K562 (cell line): ENCODE data around the gene GRM5. TPM values are rescaled to one million over a fixed set of nuclear protein-coding genes. Genes with fewer than 3 reads are reported as not detected.

Experiments
- ATAC-seq: fragments of 200-7000 bp; cut with Tn5 transposase; 3 replicates; pipeline ENCODE4 v1.9.1; 2020; ENCODE audit warnings: moderate library complexity
- BruUV-seq: library from RNA; stranded (reverse); fragments of 400-500 nt; replicated peaks from 2 replicates; lab custom pipeline; 2021; lab: Mats Ljungman, UMichigan
- CTCF ChIA-PET: fragments of 300-600 bp; formaldehyde crosslinking; extraction: SDS; loops from one replicate; lab custom pipeline; 2021; ENCODE audit warnings: low intra/inter-chr PET ratio; lab: Yijun Ruan, JAX
- POLR2A ChIA-PET: fragments of 300-600, 350-650 bp; sonication (Branson Sonifier 250); formaldehyde crosslinking; extraction: SDS; loops from one replicate; lab custom pipeline; 2021; ENCODE audit warnings: antibody characterized with exemption, inconsistent platforms; lab: Yijun Ruan, JAX
- DNase-seq, 4 experiments: peaks; one replicate each; pipeline versions ENCODE4 v3.0.0 to v3.0.0-alpha.2; 2011 to 2018; ENCODE audit warnings: low spot score in 3 of 4, mixed read lengths in 3 of 4; ENCODE audit errors: extremely low read depth in 1 of 4
- FAIRE-seq: peaks from 2 replicates; lab custom pipeline; 2011; peaks lifted over from hg19 to GRCh38; lab: Jason Lieb, UNC
- H2AFZ ChIP-seq: 2 replicates; pipeline ENCODE4 v1.6.0; 2011; ENCODE audit warnings: low read depth, low read length, control low read depth, inconsistent platforms
- H3K27ac ChIP-seq: fragments of 200-600 bp; 3 replicates; pipeline ENCODE4 v1.8.0; 2011; ENCODE audit warnings: low read depth, mild to moderate bottlenecking, control low read depth, inconsistent platforms, low read length, moderate library complexity, mixed read lengths; ENCODE audit errors: extremely low read depth
- H3K27me3 ChIP-seq, 2 experiments: fragments of 300-600 bp in 1 of 2; 2 replicates in 1 of 2; 3 replicates in 1 of 2; pipeline versions ENCODE4 v1.6.0 to v1.8.0; 2011; ENCODE audit warnings: inconsistent platforms in 2 of 2, low read length in 2 of 2, mild to moderate bottlenecking in 1 of 2, mixed read lengths in 1 of 2, moderate library complexity in 1 of 2; ENCODE audit not compliant: control insufficient read depth in 2 of 2, insufficient read depth in 2 of 2
- H3K36me3 ChIP-seq: fragments of 300-600 bp; 3 replicates; pipeline ENCODE4 v1.8.0; 2011; ENCODE audit warnings: mild to moderate bottlenecking, low read length, inconsistent platforms; ENCODE audit not compliant: control insufficient read depth, insufficient read depth
- H3K4me1 ChIP-seq, 2 experiments: fragments of 200-600 bp in 1 of 2; replicated peaks in 1 of 2; 2 replicates in 1 of 2; 3 replicates in 1 of 2; pipeline versions ENCODE4 v1.5.1 to v1.8.0; 2011; ENCODE audit warnings: inconsistent platforms in 2 of 2, low read length in 2 of 2, mild to moderate bottlenecking in 1 of 2, mixed read lengths in 1 of 2, moderate library complexity in 1 of 2; ENCODE audit not compliant: control insufficient read depth in 2 of 2, insufficient read depth in 2 of 2
- H3K4me2 ChIP-seq: 2 replicates; pipeline ENCODE4 v1.6.1; 2011; ENCODE audit warnings: low read length, control low read depth, inconsistent platforms, mixed read lengths; ENCODE audit not compliant: insufficient read depth
- H3K4me3 ChIP-seq: fragments of 200-600 bp; sonication (generic), shearing (Covaris generic); 2 replicates; pipeline ENCODE4 v1.5.1; 2016; ENCODE audit warnings: control low read depth, inconsistent platforms
- H3K79me2 ChIP-seq: fragments of 200-600 bp; 3 replicates; pipeline ENCODE4 v1.8.0; 2011; ENCODE audit warnings: low read length, inconsistent platforms; ENCODE audit not compliant: control insufficient read depth, insufficient read depth
- H3K9ac ChIP-seq, 2 experiments: 2 replicates each; pipeline versions ENCODE4 v1.6.0 to v1.6.1; 2011; ENCODE audit warnings: low read depth in 2 of 2, low read length in 2 of 2, control low read depth in 1 of 2, inconsistent platforms in 1 of 2, mild to moderate bottlenecking in 1 of 2, mixed read lengths in 1 of 2; ENCODE audit not compliant: insufficient read depth in 1 of 2
- H3K9me1 ChIP-seq: one replicate; pipeline ENCODE4 v1.6.0; 2011; ENCODE audit warnings: inconsistent platforms, mild to moderate bottlenecking, low read length, moderate library complexity; ENCODE audit not compliant: control insufficient read depth, insufficient read depth
- H3K9me3 ChIP-seq: replicated peaks from 2 replicates; pipeline ENCODE4 v1.5.1; 2011; ENCODE audit warnings: low read depth, low read length, inconsistent platforms; ENCODE audit not compliant: control insufficient read depth, insufficient read depth
- H4K20me1 ChIP-seq: replicated peaks from 2 replicates; pipeline ENCODE4 v1.6.1; 2011; ENCODE audit warnings: low read length, inconsistent platforms, mixed read lengths; ENCODE audit not compliant: control insufficient read depth, insufficient read depth
- ASH1L ChIP-seq: fragments of 450-650 bp; IDR thresholded peaks from 2 replicates; pipeline ENCODE4 v1.6.1; 2018; ENCODE audit warnings: borderline replicate concordance, mild to moderate bottlenecking, low read depth; ENCODE audit not compliant: partially characterized antibody
- MYBL2 ChIP-seq, 2 experiments: fragments of 450-650 bp in 1 of 2; sonication (generic) in 1 of 2; formaldehyde crosslinking in 1 of 2; IDR thresholded peaks; 2 replicates each; pipeline versions ENCODE4 v1.6.1 to v1.8.1; 2017 to 2022; ENCODE audit warnings: borderline replicate concordance in 1 of 2, inconsistent platforms in 1 of 2, low read depth in 1 of 2, mild to moderate bottlenecking in 1 of 2, missing genetic modification reagents in 1 of 2, moderate library complexity in 1 of 2
- ZNF232 ChIP-seq: sonication (generic); formaldehyde crosslinking; IDR thresholded peaks from 2 replicates; pipeline ENCODE4 v1.8.0; 2022; ENCODE audit warnings: mild to moderate bottlenecking, missing genetic modification reagents
- ZNF740 ChIP-seq, 3 experiments: fragments of 200-800 bp in 1 of 3; sonication (Bioruptor generic) in 1 of 3; sonication (generic) in 1 of 3; formaldehyde crosslinking in 1 of 3; IDR thresholded peaks; 2 replicates each; pipeline versions ENCODE4 v1.6.1 to v1.8.0; 2016 to 2022; ENCODE audit warnings: mild to moderate bottlenecking in 2 of 3, missing compliant biosample characterization in 2 of 3, missing genetic modification characterization in 2 of 3, missing genetic modification reagents in 1 of 3
- WGBS: fragments of 100-300 bp; shearing (Covaris generic); methylation state at CpG from one replicate; pipeline ENCODE4 v1.1.6; 2016; ENCODE audit warnings: low coverage, mixed read lengths; ENCODE audit not compliant: insufficient coverage; ENCODE audit errors: missing lambda C conversion rate; 5-methylcytosine and 5-hydroxymethylcytosine counted together
- in situ Hi-C: fragments of 300-500 bp; cut with MboI; formaldehyde crosslinking; loops from 4 replicates; pipeline ENCODE4 v1.15.0; 2018; ENCODE audit warnings: inconsistent platforms, mixed read lengths
- intact Hi-C: fragments of 100-400 bp; cut with micrococcal nuclease; formaldehyde crosslinking; loops from 2 replicates; pipeline ENCODE4 v1.14.2; 2022
- polyA plus RNA-seq, 8 experiments: library from polyadenylated mRNA; depleted of rRNA in 4 of 8; stranded (reverse) in 5 of 8; unstranded in 3 of 8; fragments of >200 nt; fragmentation: Nextera tagmentation in 2 of 8; fragmentation: Illumina TruSeq in 1 of 8; extraction: Ambion mirVana in 2 of 8; extraction: Trizol in 1 of 8; gene quantifications; 2 replicates each; pipeline versions ENCODE4 v1.2.1 to v1.2.3, GENCODE V29; 2011 to 2014; ENCODE audit warnings: inconsistent platforms in 1 of 8, missing spikeins in 1 of 8
- total RNA-seq, 7 experiments: library from RNA; depleted of rRNA in 6 of 7; stranded (reverse); fragments of >200 nt in 6 of 7; fragmentation: Illumina TruSeq in 2 of 7; extraction: Trizol in 2 of 7; gene quantifications; 2 replicates each; pipeline versions ENCODE4 v1.2.1 to v1.2.3, GENCODE V29; 2011 to 2021; ENCODE audit warnings: low replicate concordance in 1 of 7
- TF ChIP-seq, protein P1 (sequence below), 2 experiments: IDR thresholded peaks; 2 replicates each; pipeline ENCODE4 v1.6.1; 2011; ENCODE audit warnings: borderline replicate concordance in 1 of 2, control low read depth in 1 of 2, low read depth in 1 of 2, low read length in 1 of 2, mild to moderate bottlenecking in 1 of 2, mixed read lengths in 1 of 2, moderate library complexity in 1 of 2; ENCODE audit not compliant: insufficient read depth in 1 of 2, insufficient read length in 1 of 2, poor library complexity in 1 of 2, severe bottlenecking in 1 of 2; ENCODE audit errors: extremely low read depth in 1 of 2

The GRM5 gene
- total and polyA plus RNA-seq, 9 of the 15 experiments (the other 6 are each of a cell fraction or from before 2014, with no cell fraction given), result not detected

- TF ChIP-seq ASH1L (no peak), ZNF740 (CRISPR knock-in tag; IDR thresholded peaks at IDR 0.05) (no peak), ZNF740 (tag; IDR thresholded peaks at IDR 0.05) (no peak), ZNF232 (CRISPR knock-in tag) (no peak)
Measured at GRCh38 chr11:88511006-88511405, 554.8 kb downstream of the GRM5 start (continued).

DNA sequence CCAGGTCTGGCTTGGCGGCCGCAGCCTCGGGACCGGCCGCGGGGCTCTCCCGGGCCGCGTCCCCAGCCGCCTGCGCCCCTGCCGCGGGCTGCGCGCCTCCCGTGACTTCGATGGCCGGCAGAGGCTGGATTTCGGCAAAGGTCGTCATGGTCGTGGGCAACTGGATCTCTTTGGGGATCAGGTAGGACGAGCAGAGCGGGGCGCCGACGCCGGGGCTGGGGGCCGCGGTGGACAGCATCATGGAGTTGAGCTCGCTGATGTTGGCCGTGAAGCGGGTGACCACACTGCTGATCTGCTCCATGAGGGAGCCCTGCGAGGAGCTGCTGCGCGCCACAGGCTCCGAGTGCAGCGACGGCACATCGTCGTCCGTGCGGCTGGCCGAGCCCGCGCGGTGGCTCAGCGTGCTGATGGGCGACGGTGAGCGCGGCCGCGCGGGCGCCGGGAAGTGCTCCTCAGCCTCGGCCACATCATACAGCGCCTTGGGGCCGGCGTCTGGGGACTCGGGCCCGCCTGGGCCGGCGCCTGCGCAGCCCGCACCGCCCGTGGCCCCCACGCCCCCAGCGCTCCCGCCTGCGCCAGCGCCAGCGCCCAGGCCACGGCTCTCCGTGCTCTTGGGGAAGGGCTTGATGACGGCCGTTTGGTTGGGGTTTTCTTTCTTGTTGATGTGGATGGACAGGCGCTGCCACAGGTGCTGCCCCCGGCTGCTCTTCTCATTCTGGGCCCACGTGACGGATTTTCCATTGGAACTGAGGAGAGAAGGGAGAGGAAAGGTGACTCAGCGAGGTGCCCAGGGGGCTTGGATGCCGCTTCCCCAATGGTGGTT is 556.8 kb downstream of the GRM5 start:
- H3K36me3 ChIP-seq, result no peaks in the 10 kb centered on the region
- in situ Hi-C loops, result no loop called here
- TF ChIP-seq, protein P1, sequence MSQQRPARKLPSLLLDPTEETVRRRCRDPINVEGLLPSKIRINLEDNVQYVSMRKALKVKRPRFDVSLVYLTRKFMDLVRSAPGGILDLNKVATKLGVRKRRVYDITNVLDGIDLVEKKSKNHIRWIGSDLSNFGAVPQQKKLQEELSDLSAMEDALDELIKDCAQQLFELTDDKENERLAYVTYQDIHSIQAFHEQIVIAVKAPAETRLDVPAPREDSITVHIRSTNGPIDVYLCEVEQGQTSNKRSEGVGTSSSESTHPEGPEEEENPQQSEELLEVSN (IDR thresholded peaks at IDR 0.05; ENCODE audit: borderline replicate concordance in 1 of 2, extremely low read depth in 1 of 2, insufficient read depth in 1 of 2, insufficient read length in 1 of 2, low read depth in 1 of 2, low read length in 1 of 2, poor library complexity in 1 of 2, severe bottlenecking in 1 of 2), result peak in 1 of 2 experiments; percentile 73
- no peak for TF ChIP-seq MYBL2 (IDR thresholded peaks at IDR 0.05; ENCODE audit: low read depth)
- TF ChIP-seq MYBL2 (CRISPR knock-in tag; IDR thresholded peaks at IDR 0.05; ENCODE audit: borderline replicate concordance), result no peak

More for the DNA sequence above, 556.8 kb downstream of the GRM5 start:
- ATAC-seq (peak; percentile 75), FAIRE-seq (no peak), DNase-seq (peak in 1 of 4 experiments; percentile 16)
- H3K9ac ChIP-seq, result peak overlapping the region in 1 of 2 experiments; percentile 64; a peak in 1 of 4 replicates
- H3K79me2 ChIP-seq, result no peaks in the 10 kb centered on the region
- POLR2A ChIA-PET, result interaction anchor here (1.5 kb wide), 1 partner anchor 9 kb away, joined by 4 read pairs; no protein-coding TSS in a partner anchor
- no peaks in the 10 kb centered on the region for H4K20me1 ChIP-seq
- WGBS, result 11% methylated on average over 52 of the region's 84 CpGs
- peak overlapping the region; percentile 27; the same call in 1 of the 2 replicates for H3K4me2 ChIP-seq
- no peaks in the 10 kb centered on the region for H3K9me3 ChIP-seq
- H3K4me1 ChIP-seq, result peaks cover 0 to 10% of the 10 kb centered on the region in 2 experiments; a peak in 2 of 5 replicates
- no peak overlapping the region for H3K4me3 ChIP-seq
- no TSS peak for BruUV-seq
- H3K27ac ChIP-seq, result no peak overlapping the region
- CTCF ChIA-PET, result no interaction called here
- H2AFZ ChIP-seq, result no peak overlapping the region; the same call in 1 of the 2 replicates
- peaks cover 13 to 24% of the 10 kb centered on the region in 2 experiments; a peak in 4 of 5 replicates for H3K27me3 ChIP-seq
- intact Hi-C loops, result no loop called here
- no peaks in the 10 kb centered on the region for H3K9me1 ChIP-seq
